ENCODE data around the gene NRK.
A peak's percentile ranks its signal among the peaks of the same experiment; 100 is the strongest.

NRK gene

GRCh38 chrX:105816517-105816916 lies 5.8 kb upstream of the NRK start:
- Histone ChIP-seq H3K9me3 (ENCODE audit: control insufficient read depth, low read length) (no peaks in the 10 kb centered on the region), H2BK12ac (ENCODE audit: low read length in 2 of 2) (no peak overlapping the region), H3K9ac (ENCODE audit: low read length) (no peak overlapping the region), H3K4me3 (ENCODE audit: insufficient read depth in 1 of 2, low read depth in 1 of 2, low read length in 2 of 2) (no peak overlapping the region), H3K4me2 (ENCODE audit: low read length, poor library complexity, severe bottlenecking) (no peak overlapping the region), H3K79me1 (replicated peaks; ENCODE audit: low read length, poor library complexity, severe bottlenecking) (no peaks in the 10 kb centered on the region), H2AFZ (ENCODE audit: low read depth, low read length) (no peak overlapping the region), H3K36me3 (ENCODE audit: control insufficient read depth in 1 of 2, insufficient read depth in 2 of 2, low read depth in 1 of 2, low read length in 2 of 2) (no peaks in the 10 kb centered on the region), H4K8ac (ENCODE audit: low read length) (no peak overlapping the region), H3K4ac (ENCODE audit: low read depth in 1 of 2, low read length in 2 of 2) (no peak overlapping the region), H2BK15ac (ENCODE audit: low read depth, poor library complexity, severe bottlenecking) (no peak overlapping the region), H3K14ac (ENCODE audit: low read length in 2 of 2) (no peak overlapping the region), H3K4me1 (ENCODE audit: control insufficient read depth, insufficient read depth, low read depth, low read length) (peaks cover 2% of the 10 kb centered on the region), H2BK120ac (ENCODE audit: low read depth, low read length) (no peak overlapping the region), H3K27ac (ENCODE audit: low read length, poor library complexity, severe bottlenecking) (no peak overlapping the region), H3K23ac (ENCODE audit: low read length in 2 of 2) (no peak overlapping the region), H3K27me3 (ENCODE audit: control insufficient read depth in 1 of 2, insufficient read depth in 1 of 2, low read length in 2 of 2) (peaks cover 0 to 27% of the 10 kb centered on the region in 2 experiments), H2AK5ac (ENCODE audit: low read length, severe bottlenecking) (no peak overlapping the region), H4K91ac (ENCODE audit: low read length) (no peak overlapping the region), H3K18ac (ENCODE audit: low read depth in 1 of 2, low read length in 2 of 2) (no peak overlapping the region), H2BK5ac (ENCODE audit: low read depth, low read length, poor library complexity, severe bottlenecking) (no peak overlapping the region)
- 100% methylated on average over 2 of the region's 2 CpGs for WGBS
- DNase-seq: no peak

- no peak for DNase-seq
- no peaks in the 10 kb centered on the region for H3K79me1 ChIP-seq (replicated peaks; ENCODE audit: low read length, poor library complexity, severe bottlenecking)
- no peak overlapping the region for H4K91ac ChIP-seq (ENCODE audit: low read length)
- no peak overlapping the region for H3K18ac ChIP-seq (ENCODE audit: low read depth in 1 of 2, low read length in 2 of 2)
- H3K4me2 ChIP-seq (ENCODE audit: low read length, poor library complexity, severe bottlenecking): no peak overlapping the region
- no peaks in the 10 kb centered on the region for H3K9me3 ChIP-seq (ENCODE audit: control insufficient read depth, low read length)
- H3K23ac ChIP-seq (ENCODE audit: low read length in 2 of 2): no peak overlapping the region
- H4K8ac ChIP-seq (ENCODE audit: low read length): no peak overlapping the region
- H3K27me3 ChIP-seq (ENCODE audit: control insufficient read depth in 1 of 2, insufficient read depth in 1 of 2, low read length in 2 of 2): peaks cover 0 to 39% of the 10 kb centered on the region in 2 experiments
- no peak overlapping the region for H3K4me3 ChIP-seq (ENCODE audit: insufficient read depth in 1 of 2, low read depth in 1 of 2, low read length in 2 of 2)
- no peak overlapping the region for H3K4ac ChIP-seq (ENCODE audit: low read depth in 1 of 2, low read length in 2 of 2)
- no peak overlapping the region for H2BK15ac ChIP-seq (ENCODE audit: low read depth, poor library complexity, severe bottlenecking)
- H3K14ac ChIP-seq (ENCODE audit: low read length in 2 of 2): no peak overlapping the region
- H3K4me1 ChIP-seq (ENCODE audit: control insufficient read depth, insufficient read depth, low read depth, low read length): peaks cover 4% of the 10 kb centered on the region
- no peak overlapping the region for H2AK5ac ChIP-seq (ENCODE audit: low read length, severe bottlenecking)
- H3K27ac ChIP-seq (ENCODE audit: low read length, poor library complexity, severe bottlenecking): peak overlapping the region; percentile 51
- H2BK5ac ChIP-seq (ENCODE audit: low read depth, low read length, poor library complexity, severe bottlenecking): peak overlapping the region; percentile 44
- no peak overlapping the region for H2AFZ ChIP-seq (ENCODE audit: low read depth, low read length)
- no peaks in the 10 kb centered on the region for H3K36me3 ChIP-seq (ENCODE audit: control insufficient read depth in 1 of 2, insufficient read depth in 2 of 2, low read depth in 1 of 2, low read length in 2 of 2)
- 45% methylated on average over 5 of the region's 7 CpGs for WGBS
- no peak overlapping the region for H3K9ac ChIP-seq (ENCODE audit: low read length)
- no peak overlapping the region for H2BK120ac ChIP-seq (ENCODE audit: low read depth, low read length)
- H2BK12ac ChIP-seq (ENCODE audit: low read length in 2 of 2): peak overlapping the region in 1 of 2 experiments; percentile 25
Observed at GRCh38 chrX:105820247-105820646, 2.1 kb upstream of the NRK start.

DNA sequence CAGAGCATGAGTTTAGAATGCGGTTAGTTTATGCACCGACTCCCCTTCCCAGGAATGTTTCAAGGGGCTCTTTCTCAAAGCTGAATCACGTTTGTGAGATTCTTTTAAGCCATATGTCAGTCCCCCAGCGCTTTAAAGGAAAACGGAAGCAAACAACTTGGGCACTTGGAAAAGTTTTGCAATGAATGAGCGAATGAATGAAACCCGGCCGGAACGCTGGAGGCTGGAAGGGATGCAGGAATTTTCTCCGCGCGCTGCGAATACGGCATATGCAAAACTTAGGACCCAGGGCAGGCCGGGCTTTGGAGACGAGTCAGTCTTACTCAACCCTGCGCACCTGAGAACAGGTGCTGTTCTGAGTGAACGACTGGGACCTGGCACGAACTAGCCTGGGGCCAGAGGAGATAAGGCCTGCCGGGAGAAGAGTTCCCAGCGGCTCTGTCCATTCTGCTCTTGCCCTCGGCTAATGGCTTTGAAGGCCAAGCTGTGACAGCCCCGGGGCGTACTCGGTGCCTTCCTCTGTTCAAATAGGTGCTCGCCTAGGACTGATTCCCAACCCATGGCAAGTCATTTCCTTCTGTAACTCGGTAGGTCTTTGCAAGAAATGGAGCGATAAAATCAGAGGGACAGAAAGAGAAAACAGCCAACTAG lies 743 bp upstream of the NRK start:
- Histone ChIP-seq H3K4me2 (ENCODE audit: low read length, poor library complexity, severe bottlenecking) (peak overlapping the region; percentile 84), H4K8ac (ENCODE audit: low read length) (peak overlapping the region; percentile 72), H3K4ac (ENCODE audit: low read depth in 1 of 2, low read length in 2 of 2) (peak overlapping the region in 1 of 2 experiments; percentile 84), H2BK15ac (ENCODE audit: low read depth, poor library complexity, severe bottlenecking) (no peak overlapping the region), H2AK5ac (ENCODE audit: low read length, severe bottlenecking) (peak overlapping the region; percentile 59), H3K9ac (ENCODE audit: low read length) (no peak overlapping the region), H3K14ac (ENCODE audit: low read length in 2 of 2) (peak overlapping the region in 1 of 2 experiments; percentile 48), H2BK120ac (ENCODE audit: low read depth, low read length) (no peak overlapping the region), H3K23ac (ENCODE audit: low read length in 2 of 2) (no peak overlapping the region), H3K79me1 (replicated peaks; ENCODE audit: low read length, poor library complexity, severe bottlenecking) (no peaks in the 10 kb centered on the region), H3K9me3 (ENCODE audit: control insufficient read depth, low read length) (no peaks in the 10 kb centered on the region), H2BK5ac (ENCODE audit: low read depth, low read length, poor library complexity, severe bottlenecking) (no peak overlapping the region), H3K36me3 (ENCODE audit: control insufficient read depth in 1 of 2, insufficient read depth in 2 of 2, low read depth in 1 of 2, low read length in 2 of 2) (no peaks in the 10 kb centered on the region), H4K91ac (ENCODE audit: low read length) (no peak overlapping the region), H3K4me1 (ENCODE audit: control insufficient read depth, insufficient read depth, low read depth, low read length) (peaks cover 4% of the 10 kb centered on the region), H2AFZ (ENCODE audit: low read depth, low read length) (peak overlapping the region; percentile 77), H3K27ac (ENCODE audit: low read length, poor library complexity, severe bottlenecking) (peak overlapping the region; percentile 92), H3K18ac (ENCODE audit: low read depth in 1 of 2, low read length in 2 of 2) (peak overlapping the region in 1 of 2 experiments; percentile 73), H3K27me3 (ENCODE audit: control insufficient read depth in 1 of 2, insufficient read depth in 1 of 2, low read length in 2 of 2) (peaks cover 0 to 39% of the 10 kb centered on the region in 2 experiments), H3K4me3 (ENCODE audit: insufficient read depth in 1 of 2, low read depth in 1 of 2, low read length in 2 of 2) (peak overlapping the region; percentile 64 to 65), H2BK12ac (ENCODE audit: low read length in 2 of 2) (peak overlapping the region in 1 of 2 experiments; percentile 72)
- peak; percentile 89 for DNase-seq
- WGBS: 0% methylated on average over 28 of the region's 28 CpGs

GRCh38 chrX:105823092-105823455 lies 735 bp downstream of the NRK start:
- no peaks in the 10 kb centered on the region for H3K79me1 ChIP-seq (replicated peaks; ENCODE audit: low read length, poor library complexity, severe bottlenecking)
- no peak overlapping the region for H3K14ac ChIP-seq (ENCODE audit: low read length in 2 of 2)
- no peaks in the 10 kb centered on the region for H3K36me3 ChIP-seq (ENCODE audit: control insufficient read depth in 1 of 2, insufficient read depth in 2 of 2, low read depth in 1 of 2, low read length in 2 of 2)
- H2AFZ ChIP-seq (ENCODE audit: low read depth, low read length): peak overlapping the region; percentile 63
- H3K4me1 ChIP-seq (ENCODE audit: control insufficient read depth, insufficient read depth, low read depth, low read length): peaks cover 4% of the 10 kb centered on the region
- no peak overlapping the region for H2BK12ac ChIP-seq (ENCODE audit: low read length in 2 of 2)
- H3K23ac ChIP-seq (ENCODE audit: low read length in 2 of 2): no peak overlapping the region
- peak overlapping the region; percentile 84 for H3K4me2 ChIP-seq (ENCODE audit: low read length, poor library complexity, severe bottlenecking)
- no peak overlapping the region for H4K8ac ChIP-seq (ENCODE audit: low read length)
- no peak overlapping the region for H3K4ac ChIP-seq (ENCODE audit: low read depth in 1 of 2, low read length in 2 of 2)
- no peak overlapping the region for H3K9ac ChIP-seq (ENCODE audit: low read length)
- H2BK15ac ChIP-seq (ENCODE audit: low read depth, poor library complexity, severe bottlenecking): no peak overlapping the region
- no peak overlapping the region for H2BK5ac ChIP-seq (ENCODE audit: low read depth, low read length, poor library complexity, severe bottlenecking)
- peak overlapping the region; percentile 49 for H2BK120ac ChIP-seq (ENCODE audit: low read depth, low read length)
- H3K18ac ChIP-seq (ENCODE audit: low read depth in 1 of 2, low read length in 2 of 2): peak overlapping the region; percentile 73 to 86
- 0% methylated on average over 4 of the region's 17 CpGs for WGBS
- peaks cover 0 to 39% of the 10 kb centered on the region in 2 experiments for H3K27me3 ChIP-seq (ENCODE audit: control insufficient read depth in 1 of 2, insufficient read depth in 1 of 2, low read length in 2 of 2)
- H3K27ac ChIP-seq (ENCODE audit: low read length, poor library complexity, severe bottlenecking): peak overlapping the region; percentile 87
- no peaks in the 10 kb centered on the region for H3K9me3 ChIP-seq (ENCODE audit: control insufficient read depth, low read length)
- H2AK5ac ChIP-seq (ENCODE audit: low read length, severe bottlenecking): no peak overlapping the region
- no peak for DNase-seq
- H3K4me3 ChIP-seq (ENCODE audit: insufficient read depth in 1 of 2, low read depth in 1 of 2, low read length in 2 of 2): peak overlapping the region; percentile 56 to 65
- no peak overlapping the region for H4K91ac ChIP-seq (ENCODE audit: low read length)

All from mesenchymal stem cell (in vitro differentiated cells and primary cell).